Embryonic facial prominence (tissue), 1 donor: Measurements from ENCODE around the gene TMEM51.
"Not testable (repeated sequence)": the region's sequence is repeated elsewhere in the genome, so short reads cannot be mapped to it uniquely, and the experiment has no call there.

ENCODE experiments used
- DNase-seq: peaks from one replicate; pipeline ENCODE4 v3.0.0-alpha.2; 2016; ENCODE audit errors: extremely low spot score

The TMEM51 gene

DNA sequence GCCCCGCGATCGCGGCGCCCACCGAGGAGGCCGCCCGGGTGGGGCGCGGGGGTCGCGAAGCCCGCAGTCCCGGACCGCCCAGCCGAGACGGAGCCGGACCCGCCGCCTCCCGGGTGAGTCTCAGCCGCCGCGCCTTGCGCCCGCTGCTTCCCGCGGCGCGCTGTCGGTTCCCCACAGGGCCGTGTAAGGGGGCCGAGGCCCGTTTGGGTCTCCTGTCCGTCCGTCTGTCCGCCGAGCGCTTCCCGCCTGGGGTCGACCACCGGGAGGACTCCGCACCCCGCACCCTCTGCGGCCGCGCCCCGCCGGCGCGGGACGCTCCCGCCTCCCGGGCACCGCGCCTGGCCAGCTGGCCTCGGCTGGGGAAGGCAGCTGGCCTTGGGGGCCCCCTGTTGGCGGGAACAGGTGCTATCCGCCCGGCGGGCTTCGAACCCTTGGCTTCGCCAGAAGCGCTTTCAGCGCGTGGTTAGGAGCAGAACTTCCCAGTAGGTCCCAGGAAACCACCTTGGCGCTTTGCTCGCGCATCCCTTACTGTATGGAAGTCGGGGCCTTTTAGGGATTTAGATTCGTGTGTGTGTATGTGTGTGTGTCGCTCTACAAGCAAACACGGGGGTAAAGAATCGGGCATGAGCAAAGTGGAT, 414 bp downstream of the TMEM51 start:
- DNase-seq, result no peak

DNA sequence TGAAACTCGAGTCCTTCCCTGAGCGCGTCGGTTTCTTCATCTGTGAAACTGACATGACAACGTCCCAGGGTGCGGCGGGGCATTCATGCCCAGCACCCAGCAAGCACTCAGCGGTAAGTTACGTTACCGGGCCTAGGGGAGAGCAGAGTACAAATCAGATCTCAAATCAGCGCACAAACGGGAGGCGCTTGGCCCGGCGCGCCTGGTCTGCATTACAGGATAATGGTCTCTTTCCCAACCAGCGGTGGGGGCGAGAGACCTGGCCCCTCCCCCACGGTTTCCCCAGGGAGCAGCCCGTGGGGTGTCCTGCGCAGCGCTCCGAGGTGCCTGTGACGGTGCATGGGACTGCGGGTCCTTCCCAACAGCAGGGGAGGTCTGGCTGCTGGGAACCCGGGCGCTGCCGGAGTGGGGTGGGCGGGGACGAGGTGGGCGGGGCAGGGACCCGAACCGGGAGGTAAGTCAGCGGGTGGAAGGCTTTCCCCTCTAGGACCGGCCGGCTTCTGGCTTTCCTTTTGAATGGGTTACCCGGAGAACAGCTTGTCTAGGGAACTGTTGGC, 1.0 kb downstream of the TMEM51 start:
- DNase-seq, result no peak

DNA sequence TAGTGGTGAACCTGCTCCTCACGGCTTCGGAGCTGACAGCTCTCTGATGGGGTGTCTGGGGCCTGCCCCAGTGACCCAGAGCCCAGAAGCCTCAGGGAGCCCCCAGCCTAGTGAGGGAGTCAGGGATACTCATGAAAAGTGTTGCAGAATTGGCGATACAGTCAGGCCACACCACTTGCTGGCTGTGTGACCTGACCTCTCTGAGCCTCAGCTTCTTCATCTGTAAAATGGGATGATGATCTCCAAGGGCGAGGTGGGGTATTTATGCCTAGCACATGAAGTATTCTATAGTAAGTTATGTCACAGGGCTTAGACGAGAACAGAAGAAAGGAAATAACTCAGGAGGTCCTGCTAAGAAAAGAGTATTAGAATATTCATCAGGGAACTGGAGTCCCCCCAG, 1.6 kb downstream of the TMEM51 start:
- no peak for DNase-seq

DNA sequence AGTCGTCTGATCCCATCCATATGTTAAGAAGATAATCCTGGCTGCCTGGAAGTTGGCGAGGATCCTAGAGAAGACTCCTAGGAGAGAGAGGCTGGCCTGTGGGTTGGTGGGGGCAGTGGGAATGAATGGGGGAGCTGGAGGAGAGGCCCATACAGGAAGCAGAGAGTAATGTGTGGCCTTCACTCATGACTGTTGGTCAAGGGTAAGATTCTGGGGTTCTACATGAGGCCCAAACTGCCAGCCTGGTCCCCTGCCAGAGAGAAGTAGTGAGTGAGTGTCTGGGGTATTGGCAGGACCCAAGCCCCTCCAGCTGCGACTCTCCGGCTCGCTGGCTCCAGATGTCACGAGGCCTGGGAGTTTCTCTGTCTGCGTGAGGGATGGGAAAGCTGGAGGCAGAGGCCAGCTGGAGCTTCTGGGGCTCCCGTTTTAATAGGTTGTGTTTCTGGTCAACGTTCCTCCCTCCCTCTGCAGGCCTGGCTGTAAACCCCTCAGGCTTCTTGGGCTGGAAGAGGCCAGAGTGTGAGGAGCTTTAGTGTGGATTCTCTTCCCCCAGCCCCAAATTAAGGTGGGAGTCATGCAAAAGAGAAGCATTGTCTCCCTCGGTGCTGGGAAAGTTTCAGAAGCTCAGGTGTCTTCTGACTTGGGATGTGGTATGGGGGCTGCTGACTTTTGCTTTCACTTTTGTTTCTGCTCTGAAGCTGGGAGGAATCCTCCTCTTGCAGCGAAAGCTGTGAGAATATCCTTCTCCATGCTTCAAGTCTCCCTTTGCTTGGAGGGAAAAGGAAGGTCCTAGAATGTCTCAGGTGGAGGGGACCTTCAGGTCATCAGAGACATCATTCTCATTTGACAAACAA, 2.6 kb downstream of the TMEM51 start:
- no peak for DNase-seq

DNA sequence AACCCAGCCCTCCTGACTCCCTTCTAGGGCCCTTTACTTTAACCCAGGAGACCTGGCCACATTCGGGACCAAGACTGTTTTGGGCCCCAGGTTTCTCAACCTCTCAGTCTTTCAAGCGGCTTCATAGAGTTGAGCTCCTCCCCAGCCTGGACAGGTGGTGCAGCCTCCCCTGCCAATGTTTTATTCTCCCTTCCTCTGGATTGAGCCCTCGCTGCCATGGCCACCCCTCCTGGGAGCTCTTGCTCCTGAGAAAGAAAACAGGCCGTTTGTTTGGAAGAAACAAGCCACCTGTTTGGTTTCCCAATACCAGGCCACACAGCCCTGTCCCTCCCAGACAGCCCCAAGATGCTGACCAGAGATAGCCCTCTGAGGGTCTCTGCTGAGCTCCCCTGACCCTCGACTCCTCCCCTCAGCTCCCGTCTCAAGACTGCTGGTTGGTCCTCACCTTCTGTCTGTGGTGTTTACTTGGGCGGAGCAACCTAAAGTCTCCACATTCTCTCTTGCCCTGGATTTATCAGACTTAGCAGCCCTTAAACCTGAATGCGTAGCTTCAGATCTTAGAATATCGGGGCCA, 3.3 kb downstream of the TMEM51 start:
- DNase-seq, result no peak

DNA sequence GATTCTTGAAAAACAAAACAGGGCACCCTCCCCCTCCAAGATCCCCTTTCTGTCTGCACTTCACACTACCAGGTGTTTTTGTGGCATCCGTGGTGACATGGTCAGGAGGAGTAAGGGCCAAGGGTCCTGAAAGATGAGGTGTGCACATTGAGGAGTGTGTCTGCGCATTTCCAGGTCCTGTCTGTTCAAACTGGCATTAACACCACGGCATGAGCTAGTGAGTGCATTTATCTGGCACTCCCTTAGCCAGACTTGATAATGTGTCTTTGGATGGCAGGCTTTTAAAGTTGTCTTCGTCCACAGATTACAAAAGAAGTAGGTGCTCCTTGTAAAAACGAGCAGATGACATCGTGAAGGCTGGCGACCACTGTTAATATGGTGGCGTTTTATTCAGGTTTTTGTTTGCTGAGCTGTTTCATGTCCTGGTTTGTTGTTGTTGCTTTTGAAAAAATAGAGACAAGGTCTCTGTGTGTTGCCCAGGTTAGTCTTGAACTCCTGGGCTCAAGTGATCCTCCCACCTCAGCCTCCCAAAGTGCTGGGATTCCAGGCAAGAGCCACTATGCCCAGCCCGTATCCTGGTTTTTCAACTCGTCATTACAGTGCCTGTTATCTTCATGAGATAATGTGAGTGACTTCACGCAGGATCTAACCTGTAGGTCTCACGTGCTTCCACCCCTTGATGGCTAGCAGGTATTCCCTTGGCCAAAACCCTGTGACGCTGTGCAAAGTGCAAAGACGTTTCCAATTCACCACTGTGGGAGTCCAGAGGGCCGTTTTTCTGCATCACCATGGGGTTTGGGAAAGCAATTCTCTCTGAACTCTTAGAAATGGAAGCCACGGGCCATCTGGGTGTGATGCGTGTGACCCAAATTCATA, 4.2 kb downstream of the TMEM51 start:
- no peak for DNase-seq

DNA sequence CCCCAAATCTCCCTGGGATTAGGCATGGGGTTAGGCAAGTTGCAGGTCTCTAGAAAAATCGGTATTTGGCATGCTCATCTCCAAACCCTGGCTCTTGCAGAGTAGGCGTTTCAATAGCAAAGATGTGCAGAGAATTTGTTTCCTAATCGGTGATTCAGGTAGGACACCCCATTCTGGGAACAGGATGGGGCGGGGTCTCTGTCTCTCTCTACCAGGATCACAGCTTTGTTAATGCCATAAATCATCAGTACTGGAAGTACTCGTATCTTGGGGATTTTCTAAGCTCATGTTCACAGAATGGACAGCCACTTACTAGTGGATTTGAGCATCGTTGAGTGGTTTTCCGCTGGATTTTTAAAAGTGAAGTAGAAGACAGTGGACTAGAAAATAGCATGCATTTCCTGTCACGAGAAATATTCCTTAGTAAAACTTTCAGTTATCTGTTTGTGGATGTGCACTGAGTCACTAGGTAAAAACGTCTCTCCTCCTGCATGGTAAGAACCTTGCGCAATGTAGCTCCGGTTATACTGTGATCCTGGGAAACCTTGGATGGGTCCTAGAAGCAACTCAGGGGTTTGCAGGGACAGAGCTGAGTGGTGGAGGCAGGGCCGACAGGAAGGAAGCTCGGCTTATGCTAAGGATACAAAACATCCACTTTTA, 5.1 kb downstream of the TMEM51 start:
- DNase-seq, result no peak

DNA sequence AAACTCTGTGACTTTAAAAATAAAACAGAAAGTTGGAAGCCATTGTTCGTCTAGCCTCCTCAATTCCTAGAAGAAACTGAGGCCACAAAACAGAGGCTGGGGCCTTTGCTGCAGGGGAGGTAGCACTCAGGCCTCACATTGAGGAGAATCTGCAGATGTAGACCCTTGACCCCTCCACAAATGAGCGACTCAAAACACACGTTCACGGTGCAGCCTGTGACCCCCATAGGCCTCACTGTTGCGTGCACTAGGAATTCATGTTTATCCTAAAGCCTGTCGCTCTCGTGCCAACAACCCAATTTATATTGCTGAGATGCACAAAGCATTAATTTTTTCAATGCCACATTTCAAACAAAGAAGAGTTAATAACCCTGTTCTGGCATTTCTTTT, 5.6 kb downstream of the TMEM51 start:
- no peak for DNase-seq

DNA sequence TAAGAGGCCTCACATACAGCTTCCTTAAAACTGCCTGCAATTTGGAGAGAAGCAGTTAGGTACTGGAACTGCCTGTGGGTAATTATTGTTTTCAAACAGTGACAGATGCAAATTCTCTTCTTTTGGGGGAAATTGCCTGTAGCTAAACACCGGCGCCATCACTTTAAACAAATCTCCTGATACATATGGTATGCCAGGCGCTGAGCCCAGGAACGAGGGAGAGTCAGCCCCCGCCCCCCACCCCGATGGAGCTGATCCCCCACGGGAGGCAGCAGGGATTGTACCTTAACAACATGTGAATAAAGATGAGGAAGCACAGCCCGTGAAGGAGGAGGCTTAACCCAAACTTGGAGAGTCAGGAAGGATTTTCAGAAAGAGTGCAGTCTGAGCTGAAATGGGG, 7.1 kb downstream of the TMEM51 start:
- no peak for DNase-seq

DNA sequence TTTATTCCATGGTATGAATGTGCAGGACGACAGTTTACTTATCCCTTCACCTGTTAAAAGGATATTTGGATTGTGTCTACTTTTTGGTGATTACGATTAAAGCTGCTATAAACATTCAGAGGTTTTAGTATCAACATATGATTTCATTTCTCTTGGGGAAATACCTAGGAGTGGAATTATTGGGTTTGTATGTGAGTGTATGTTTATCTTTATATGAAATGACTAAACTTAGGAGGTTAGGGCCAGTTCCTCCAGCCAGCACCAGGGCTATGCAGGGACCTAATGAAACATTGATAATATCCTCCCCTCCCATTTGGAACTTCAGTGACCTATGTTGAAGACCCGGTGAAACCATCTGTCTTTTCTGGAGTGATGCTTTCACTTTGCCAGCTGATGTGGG, 13.8 kb downstream of the TMEM51 start:
- no peak for DNase-seq

DNA sequence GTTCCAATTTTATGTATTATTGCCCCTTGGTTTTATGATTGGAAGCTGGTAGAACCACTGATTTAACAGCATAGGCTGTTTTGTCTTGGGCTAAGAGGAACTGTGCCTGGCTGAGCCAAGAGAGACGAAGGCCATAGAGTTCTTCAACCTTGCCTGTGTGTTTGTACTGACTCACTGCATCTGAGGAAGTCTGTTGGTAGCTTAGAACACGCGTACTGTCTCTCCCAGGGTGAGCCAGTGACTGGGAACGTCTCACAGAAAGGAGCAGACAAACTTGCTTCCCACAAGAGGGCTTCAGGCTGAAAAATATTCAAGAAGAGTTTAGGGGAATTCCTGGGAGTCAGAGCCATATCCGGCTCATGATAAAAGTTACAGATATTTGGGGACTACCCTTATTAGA, 14.9 kb downstream of the TMEM51 start:
- no peak for DNase-seq

DNA sequence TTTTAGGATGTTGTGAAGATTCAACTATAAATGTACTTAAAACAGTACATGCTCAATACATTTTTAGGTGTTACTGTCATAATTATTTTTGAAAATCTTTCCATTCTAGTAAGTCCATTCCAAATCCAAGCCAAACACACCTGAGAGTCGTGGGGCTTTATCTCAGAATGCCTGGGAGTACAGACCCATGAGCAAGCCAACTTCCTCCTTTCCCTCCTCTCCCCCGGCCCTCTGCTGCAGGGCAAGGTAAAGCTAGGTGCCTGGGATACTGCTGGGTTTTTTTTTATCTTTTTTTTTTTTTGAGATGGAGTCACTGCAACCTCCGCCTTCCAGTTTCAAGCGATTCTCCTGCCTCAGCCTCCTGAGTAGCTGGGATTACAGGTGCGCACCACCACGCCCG, 16.5 kb downstream of the TMEM51 start:
- DNase-seq, result no peak

DNA sequence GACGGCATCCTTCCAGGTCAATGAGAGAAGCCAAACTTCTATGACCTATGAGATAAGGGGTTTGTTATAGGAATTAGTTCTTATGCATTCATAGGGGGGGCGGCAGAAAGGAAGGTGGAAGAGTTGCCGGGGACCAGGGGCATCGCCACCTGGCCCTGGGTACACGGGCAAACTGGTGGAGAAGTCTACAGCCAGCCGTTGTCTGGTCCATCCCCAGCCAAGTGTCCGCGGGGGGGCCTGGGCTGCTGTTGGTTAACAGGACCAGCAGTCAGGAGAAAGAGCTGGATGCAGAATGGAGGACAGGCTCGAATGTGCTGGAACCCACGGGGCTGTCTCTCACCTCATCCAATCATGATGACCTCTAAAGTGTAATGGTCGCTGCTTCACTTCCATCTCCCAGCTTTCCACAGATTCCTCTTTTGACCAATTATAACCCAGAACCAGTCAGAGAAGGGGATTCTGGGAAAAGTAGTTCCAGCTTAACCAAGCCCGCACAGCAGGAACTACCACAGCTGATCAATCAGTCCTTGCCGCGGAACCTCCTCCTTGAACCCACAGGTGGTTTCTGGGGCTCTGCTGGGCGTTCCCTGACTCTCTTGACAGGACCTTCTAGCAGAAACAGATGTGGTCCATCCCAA, 17.8 kb downstream of the TMEM51 start:
- DNase-seq, result no peak

DNA sequence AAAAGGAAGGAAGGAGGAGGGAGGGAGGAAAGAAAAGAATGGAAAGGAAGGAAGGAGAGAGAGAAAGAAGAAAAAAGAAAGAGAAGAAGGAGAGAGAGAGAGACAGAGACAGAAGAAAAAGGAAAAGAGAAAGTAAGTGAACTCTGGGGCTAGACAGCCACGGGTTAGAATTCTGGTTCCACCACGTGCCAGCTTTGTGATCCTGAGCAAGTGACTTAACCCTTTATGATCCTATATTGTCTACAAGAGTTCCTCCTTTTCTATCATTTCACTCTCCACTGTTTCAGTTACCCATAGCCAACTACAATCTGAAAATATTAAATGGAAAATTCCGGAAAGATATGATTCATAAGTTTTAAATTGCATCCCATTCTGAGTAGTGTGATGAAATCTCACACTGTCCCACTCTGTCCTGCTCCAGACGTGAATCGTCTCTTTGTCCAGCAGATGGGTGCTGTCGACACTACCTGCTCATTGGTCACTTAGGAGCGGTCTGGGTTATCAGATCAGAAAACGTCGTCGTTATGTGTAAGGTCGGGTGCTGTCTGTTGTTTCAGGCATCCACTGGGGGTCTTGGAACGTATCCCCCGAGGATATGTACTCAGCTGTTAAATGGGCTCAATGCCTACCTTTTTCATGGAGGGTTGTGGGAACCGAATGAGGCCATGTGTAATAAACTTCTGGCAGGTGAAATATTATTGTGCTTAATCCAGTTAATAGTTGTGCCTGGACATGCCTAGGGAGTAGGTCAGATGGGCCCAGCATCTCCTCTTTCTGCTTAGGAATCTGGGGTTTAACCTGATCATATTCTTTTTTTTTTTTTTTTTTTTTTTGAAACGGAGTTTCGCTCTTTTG, 19.1 kb downstream of the TMEM51 start:
- no peak for DNase-seq

DNA sequence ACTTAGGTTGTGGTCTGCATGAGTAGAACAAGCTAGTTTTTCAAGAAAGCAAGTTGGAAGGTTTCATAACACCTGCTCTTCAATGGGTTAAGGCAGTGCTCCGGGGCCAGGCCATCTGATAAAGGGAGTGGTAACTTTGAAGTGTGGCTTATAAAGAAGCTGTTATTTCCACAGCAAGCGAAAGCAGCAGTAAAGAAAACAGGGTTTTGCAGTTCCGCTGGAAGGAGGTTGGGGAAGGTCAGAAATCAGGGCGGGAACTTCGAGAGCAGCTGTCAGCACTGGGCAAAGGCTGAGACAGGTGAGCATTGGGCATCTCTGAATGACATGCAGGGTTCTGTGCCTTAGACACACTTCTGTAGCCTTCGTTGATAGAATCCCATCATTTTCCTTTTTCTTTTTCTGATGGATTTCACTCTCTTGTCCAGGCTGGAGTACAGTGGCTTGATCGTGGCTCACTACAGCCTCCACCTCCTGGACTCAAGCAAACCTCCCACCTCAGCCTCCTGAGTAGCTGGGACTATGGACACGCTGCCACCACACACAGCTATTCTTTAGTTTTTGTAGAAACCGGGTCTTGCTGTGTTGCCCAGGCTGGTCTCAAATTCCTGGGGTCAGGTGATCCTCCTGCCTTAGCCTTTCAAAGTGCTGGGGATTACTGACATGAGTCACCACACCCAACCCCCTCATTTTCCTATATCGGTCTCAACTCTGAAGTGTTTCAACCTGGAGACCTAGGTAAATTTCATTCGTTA, 20.5 kb downstream of the TMEM51 start:
- no peak for DNase-seq

DNA sequence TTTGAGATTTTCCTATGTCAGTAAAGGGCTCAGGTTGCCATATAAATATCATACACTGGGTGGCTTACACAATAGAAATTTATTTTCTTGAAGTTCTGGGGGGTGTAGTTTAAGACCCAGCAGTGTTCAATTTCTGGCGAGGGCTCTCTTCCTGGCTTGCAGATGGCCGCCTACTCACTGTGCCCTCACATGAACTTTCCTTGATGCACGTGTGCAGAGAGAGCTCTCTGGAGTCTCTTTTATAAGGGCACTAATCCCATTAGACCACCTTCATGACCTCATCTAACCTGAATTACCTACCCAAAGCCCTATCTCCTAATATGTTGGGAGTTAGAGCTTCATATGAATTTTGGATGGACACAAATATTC, 21.1 kb downstream of the TMEM51 start:
- no peak for DNase-seq

DNA sequence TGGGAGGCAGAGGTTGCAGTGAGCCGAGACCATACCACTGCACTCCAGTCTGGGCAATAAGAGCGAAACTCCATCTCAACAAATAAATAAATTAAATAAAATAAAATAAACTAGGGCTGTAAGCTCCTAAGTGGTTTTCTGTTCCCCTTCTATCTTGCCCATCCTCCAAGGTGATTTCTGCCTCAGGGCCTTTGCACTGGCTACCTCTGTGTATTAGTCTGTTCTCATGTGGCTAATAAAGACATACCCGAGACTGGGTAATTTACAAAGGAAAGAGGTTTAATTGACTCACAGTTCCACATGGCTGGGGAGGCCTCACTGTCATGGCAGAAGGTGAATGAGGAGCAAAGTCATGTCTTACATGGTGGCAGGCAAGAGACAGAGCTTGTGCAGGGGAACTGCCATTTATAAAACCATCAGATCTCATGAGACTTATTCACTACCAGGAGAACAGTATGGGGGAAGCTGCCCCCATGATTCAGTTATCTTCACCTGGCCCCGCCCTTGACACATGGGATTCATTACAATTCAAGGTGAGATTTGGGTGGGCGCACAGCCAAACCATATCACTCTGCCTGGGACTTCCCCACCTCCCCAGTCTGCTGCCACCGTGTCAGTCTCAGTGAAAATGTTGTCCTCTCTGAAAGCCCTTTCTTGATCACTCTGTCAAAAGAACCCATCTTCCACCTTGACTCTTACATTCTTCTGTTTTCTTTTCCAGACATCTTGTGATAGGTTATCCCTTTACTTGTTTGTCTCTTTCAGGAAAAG, 22.0 kb downstream of the TMEM51 start:
- DNase-seq, result not testable (repeated sequence)

DNA sequence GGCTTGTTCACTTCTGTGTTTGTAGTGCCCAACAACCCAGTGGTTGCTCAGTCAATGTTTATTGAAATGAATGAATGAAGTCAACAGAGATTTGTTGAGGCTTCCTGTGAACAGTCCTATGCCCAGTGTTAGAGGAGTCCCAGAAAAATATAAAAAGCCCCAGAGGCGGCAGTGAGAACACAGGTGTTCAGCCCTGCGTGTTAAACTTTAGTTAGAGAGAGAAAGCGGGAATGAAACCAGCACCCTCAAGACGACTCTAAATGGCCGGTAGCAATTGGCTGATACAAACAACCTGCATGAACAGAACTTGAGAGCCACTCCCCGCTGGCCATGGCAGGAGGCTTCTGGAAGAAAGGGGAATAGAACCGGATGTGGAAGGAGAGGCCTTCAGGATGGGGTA, 22.6 kb downstream of the TMEM51 start:
- DNase-seq, result no peak
